Right renal pelvis (tissue), 4 donors: ENCODE data around the gene KLRF2. TPM values are rescaled to one million over a fixed set of nuclear protein-coding genes. Genes with fewer than 3 reads are reported as not detected.
A peak's percentile ranks its signal among the peaks of the same experiment; 100 is the strongest.
"Not testable (repeated sequence)": the region's sequence is repeated elsewhere in the genome, so short reads cannot be mapped to it uniquely, and the experiment has no call there.

Experiments
- DNase-seq, 4 donors: peaks; one replicate each; pipeline ENCODE4 v3.0.0-alpha.2; 2013; ENCODE audit warnings: low read depth in 4 of 4, low spot score in 3 of 4, missing footprints in 1 of 4
- polyA plus RNA-seq, 4 donors: library from polyadenylated mRNA; unstranded; fragments of 120-200 nt; gene quantifications; one replicate each; pipeline ENCODE4 v1.2.1, GENCODE V29; 2013; ENCODE audit not compliant: insufficient read length in 4 of 4

KLRF2 gene
- polyA plus RNA-seq: not detected

GRCh38 chr12:9881246-9881645, at the start of gene KLRF2:
Gene KLRF2, plus strand, starts transcription at chr12:9881489. Its CDS starts 107 bp downstream, at chr12:9881596.
- no peak for DNase-seq

DNA sequence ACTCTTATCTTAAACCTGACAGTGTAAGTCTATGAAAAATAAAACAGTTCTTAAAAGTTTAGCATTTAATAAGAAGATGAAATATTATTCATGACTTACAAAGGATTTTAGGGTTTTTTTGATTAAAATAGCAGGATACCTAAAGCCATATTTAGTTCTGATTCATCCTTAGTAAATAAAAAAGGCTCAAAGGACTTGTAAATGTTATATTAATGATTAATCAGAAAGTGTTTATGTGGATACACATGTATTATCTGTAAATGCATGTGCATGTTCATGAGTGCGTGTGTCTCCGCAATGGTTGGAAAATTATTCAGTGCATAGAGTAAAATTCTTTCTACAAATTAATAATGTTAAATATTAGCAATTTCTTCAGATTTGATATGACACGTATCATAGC, 49.6 kb upstream of the KLRF2 start:
- no peak for DNase-seq

DNA sequence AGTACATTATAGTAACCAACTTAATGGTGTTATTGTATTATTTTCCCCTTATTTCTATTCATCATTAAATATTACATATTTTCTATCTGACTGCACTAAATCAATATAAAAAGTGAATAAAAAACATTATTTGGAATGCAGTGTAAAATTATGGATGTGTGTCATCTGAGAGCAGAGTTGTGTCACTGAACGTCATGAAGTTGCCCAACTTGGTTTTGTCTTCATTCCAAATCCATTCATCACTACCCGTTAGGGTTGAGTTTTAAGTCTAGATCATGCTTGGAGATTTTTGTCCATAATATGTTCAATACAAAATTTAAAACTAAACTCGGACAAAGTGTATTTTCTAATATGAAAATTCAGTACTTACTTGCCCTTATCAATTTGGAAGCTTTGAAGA, 37.9 kb upstream of the KLRF2 start:
- no peak for DNase-seq

DNA sequence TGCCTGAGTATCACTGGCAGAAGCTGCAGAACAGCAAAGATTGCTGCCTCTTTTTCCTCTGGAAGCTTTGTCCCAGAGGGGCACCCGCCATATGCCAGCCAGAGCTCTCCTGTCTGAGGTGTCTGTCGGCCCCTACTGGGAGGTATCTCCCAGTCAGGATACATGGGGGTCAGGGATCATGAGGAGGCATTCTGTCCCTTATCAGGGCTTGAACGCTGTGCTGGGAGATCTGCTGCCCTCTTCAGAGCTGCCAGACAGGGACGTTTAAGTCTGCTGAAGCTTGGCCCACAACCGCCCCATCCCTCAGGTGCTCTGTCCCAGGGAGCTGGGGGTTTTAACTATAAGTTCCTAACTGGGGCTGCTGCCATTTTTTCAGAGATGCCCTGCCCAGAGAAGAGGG, 32.4 kb upstream of the KLRF2 start:
- DNase-seq: no peak

- no peak for DNase-seq
These were observed 30.2 kb upstream of the KLRF2 start for GRCh38 chr12:9851050-9851449.

DNA sequence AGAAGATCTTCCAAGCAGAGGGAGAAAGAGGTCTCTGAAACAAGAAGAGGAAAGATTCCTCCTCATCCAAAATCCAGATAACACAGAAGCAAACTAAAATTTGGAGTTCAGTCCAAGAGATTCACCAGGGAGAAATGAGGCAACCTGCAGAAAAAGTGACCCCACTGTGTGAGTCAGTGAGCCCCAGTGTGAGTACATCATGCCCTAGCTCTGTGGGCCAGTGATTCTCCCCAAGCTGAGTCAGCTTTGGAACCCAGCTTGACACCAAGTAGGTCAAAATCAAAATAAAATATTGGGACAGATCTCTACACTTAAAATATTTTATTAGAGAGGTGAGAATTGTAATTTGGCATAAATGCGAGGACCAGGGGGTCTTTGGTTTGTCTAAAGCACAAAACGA, 29.4 kb upstream of the KLRF2 start:
- DNase-seq: no peak

GRCh38 chr12:9856151-9856550, 25.1 kb upstream of the KLRF2 start:
- no peak for DNase-seq

- no peak for DNase-seq
These were observed 24.4 kb upstream of the KLRF2 start for GRCh38 chr12:9856894-9857293.

GRCh38 chr12:9858135-9858534, 23.2 kb upstream of the KLRF2 start:
- DNase-seq: no peak

DNA sequence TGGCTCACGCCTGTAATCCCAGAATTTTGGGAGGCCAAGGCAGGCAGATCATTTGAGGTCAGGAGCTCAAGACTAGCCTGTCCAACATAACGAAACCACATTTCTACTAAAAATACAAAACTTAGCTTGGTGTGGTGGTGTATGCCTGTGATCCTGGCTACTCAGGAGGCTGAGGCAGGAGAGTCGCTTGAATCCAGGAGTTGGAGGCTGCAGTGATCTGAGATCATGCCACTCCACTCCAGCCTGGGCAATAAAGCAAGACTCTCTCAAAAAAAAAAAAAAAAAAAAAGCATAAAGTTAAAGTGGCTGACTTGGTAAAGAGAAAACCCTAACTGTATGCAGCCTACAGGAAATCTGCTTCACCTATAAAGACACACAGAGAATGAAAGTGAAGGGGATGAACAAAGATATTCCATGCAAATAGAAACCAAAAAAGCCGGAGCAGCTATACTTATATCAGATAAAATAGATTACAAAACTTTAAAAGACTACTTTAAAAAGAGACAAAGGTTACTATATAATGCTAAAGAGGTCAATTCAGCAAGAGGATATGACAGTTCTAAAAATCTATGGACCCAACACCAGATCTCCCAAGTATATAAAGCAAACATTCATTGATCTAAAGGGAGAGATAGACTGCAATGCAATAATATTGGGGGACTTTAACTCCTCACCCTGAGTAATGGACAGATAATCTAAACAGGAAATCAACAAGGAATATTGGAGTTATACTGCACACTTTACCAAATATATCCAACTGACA, 16.2 kb upstream of the KLRF2 start:
- DNase-seq: no peak

GRCh38 chr12:9866860-9867269, 14.4 kb upstream of the KLRF2 start:
- DNase-seq: no peak

GRCh38 chr12:9867531-9867930, 13.8 kb upstream of the KLRF2 start:
- no peak for DNase-seq

- DNase-seq: no peak
These were observed 12.9 kb upstream of the KLRF2 start for GRCh38 chr12:9868311-9868801.

- DNase-seq: no peak
These were observed 12.4 kb upstream of the KLRF2 start for GRCh38 chr12:9868951-9869306.

DNA sequence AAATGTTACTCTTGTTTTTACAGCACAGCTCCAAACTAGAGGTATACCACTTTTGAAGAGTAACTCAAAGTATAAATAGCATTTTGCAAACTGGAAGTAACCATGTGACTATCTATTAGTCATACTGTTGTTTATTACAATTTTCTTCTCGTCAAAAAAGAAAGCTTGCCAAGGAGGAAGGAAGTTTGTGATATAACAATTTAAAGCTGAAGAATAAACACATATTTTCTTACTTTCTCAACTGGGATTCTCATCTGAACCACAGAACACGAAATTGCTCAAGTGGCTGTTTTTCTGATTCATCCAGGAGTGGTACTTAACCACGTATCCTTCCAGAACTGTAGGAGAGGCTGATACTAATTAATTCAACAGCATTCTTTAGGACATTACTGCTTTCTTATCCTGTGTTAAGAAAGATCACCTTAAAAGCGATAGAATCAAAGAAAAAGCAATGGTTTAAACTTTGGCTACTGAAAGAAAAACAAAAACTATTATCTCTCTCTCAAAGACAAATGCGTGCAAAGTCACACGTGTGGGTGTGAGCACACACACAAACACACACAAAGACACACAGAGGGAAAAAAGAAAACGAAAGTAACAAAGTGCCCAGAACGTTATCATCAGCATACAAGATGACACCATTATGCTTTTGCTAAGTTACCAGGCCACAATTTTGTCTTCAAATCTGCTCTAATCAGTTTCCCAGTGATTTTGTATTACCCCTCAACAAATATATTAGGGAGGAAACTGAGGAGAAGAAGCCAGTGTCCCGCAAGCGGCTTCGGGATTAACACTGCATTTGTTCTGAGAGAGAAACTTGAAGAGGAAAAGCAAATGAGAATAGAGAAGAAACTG, 11.8 kb upstream of the KLRF2 start, which contains the start of gene CLEC2B:
Gene CLEC2B, minus strand, starts transcription at position 48 of the 855 bp plus-strand sequence.
- peak in 2 of 4 donors; percentile 3 to 5 for DNase-seq

GRCh38 chr12:9870286-9870866, 10.9 kb upstream of the KLRF2 start:
- DNase-seq: no peak

- no peak for DNase-seq
These were observed 9.1 kb upstream of the KLRF2 start for GRCh38 chr12:9872162-9872561.

DNA sequence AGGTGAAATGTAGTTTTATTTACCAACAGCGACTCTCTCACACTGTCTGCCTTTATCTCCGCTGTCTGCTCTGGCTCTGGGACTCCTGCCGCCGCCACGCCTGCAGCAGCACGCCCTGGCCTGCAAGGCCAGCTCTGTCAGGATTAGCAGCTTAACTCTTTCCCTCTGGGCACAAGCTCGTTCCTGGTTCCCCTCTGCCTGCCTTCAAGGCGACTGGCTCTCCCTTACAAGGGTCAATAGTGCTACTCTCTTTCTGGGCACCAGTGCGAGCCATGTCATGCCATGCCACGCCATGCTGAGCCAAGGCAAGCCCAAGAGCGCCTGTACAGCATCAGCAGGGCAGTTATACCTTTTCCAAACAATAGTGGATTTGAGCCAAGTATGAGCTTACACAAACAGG, 8.5 kb upstream of the KLRF2 start:
- DNase-seq: no peak

DNA sequence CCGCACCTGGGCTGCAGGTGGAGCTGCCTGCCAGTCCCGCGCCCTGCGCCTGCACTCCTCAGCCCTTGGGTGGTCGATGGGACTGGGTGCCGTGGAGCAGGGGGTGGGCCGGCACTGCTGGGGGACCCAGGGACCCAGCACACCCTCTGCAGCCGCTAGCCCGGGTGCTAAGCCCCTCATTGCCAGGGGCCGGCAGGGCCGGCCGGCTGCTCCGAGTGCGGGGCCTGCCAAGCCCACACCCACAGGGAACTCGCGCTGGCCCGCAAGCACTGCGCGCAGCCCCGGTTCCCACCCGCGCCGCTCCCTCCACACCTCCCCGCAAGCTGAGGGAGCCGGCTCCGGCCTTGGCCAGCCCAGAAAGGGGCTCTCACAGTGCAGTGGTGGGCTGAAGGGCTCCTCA, 5.2 kb upstream of the KLRF2 start:
- DNase-seq: not testable (repeated sequence)

- DNase-seq: no peak
These were observed 684 bp upstream of the KLRF2 start for GRCh38 chr12:9880532-9881078.

DNA sequence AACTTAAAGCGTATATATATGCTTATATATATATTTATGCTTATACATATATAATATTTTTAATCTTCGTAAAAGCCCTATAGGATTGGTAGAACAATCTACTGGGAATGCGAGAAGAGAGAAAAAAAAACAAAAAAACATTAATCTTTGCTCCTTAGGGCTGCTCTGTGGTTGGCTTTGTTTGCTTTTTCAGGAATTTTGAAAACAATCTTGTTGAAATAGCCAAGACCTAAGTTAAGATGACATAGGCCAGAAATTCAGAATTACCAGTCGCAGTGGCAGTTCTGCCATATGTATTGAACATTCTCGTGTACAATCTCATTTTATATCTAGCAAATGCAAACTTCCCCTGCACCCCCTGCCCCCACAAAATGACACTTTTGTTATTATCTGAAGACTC, 699 bp downstream of the KLRF2 start:
- DNase-seq: no peak
